Neutrophil (primary cell): ENCODE measurements around the gene RIBC2.

Experiments used
- H3K27ac ChIP-seq: fragments of 200-600 bp; sonication (generic); 2 replicates; pipeline ENCODE4 v1.5.1; 2016; ENCODE audit warnings: mild to moderate bottlenecking, moderate library complexity
- H3K27me3 ChIP-seq: fragments of 200-600 bp; sonication (generic); 2 replicates; pipeline ENCODE4 v1.6.0; 2016; ENCODE audit warnings: mild to moderate bottlenecking
- H3K36me3 ChIP-seq: fragments of 200-600 bp; sonication (generic); 2 replicates; pipeline ENCODE4 v1.5.1; 2017
- H3K4me1 ChIP-seq, 2 experiments: fragments of 200-600 bp in 1 of 2; sonication (generic) in 1 of 2; 1 replicate in 1 of 2; 2 replicates in 1 of 2; pipeline versions ENCODE4 v1.5.1 to v1.6.1; 2013 to 2016; ENCODE audit warnings: low read depth in 1 of 2, low read length in 1 of 2, mild to moderate bottlenecking in 1 of 2, moderate library complexity in 1 of 2; ENCODE audit not compliant: control insufficient read depth in 1 of 2, insufficient read depth in 1 of 2
- H3K4me3 ChIP-seq, 2 experiments: fragments of 200-600 bp in 1 of 2; sonication (generic) in 1 of 2; 1 replicate in 1 of 2; 2 replicates in 1 of 2; pipeline ENCODE4 v1.5.1; 2013 to 2016; ENCODE audit warnings: low read depth in 1 of 2, low read length in 1 of 2, mild to moderate bottlenecking in 1 of 2, moderate library complexity in 1 of 2
- H3K9me3 ChIP-seq: fragments of 200-600 bp; sonication (generic); 2 replicates; pipeline ENCODE4 v1.5.1; 2016
- TF ChIP-seq, protein P1 (sequence below): fragments of 200-600 bp; sonication (generic); IDR thresholded peaks from 2 replicates; pipeline ENCODE4 v1.5.1; 2016; ENCODE audit warnings: antibody characterized with exemption

Gene RIBC2

DNA sequence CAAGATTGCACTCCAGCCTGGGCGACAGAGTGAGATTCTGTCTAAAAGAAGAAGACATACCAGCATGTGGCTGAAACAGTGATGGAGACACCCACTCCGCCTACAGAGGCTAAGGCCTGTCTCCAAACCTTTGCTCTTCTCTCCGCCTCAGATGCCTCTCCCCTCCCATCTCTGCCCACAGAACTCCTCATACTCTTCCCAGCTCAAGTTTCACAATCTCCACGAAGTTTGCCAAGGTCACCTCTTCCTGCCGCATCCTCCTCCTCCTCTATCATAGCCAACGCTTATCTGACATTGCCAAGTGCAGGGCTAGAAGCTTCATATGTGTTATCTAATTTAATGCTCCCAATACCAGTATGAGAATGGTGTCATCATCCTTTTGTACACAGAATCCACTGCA, 63.3 kb downstream of the RIBC2 start:
- Histone ChIP-seq H3K27ac (no peak overlapping the region), H3K27me3 (peaks cover 16% of the 10 kb centered on the region), H3K36me3 (no peaks in the 10 kb centered on the region), H3K4me1 (no peaks in the 10 kb centered on the region), H3K9me3 (no peaks in the 10 kb centered on the region), H3K4me3 (no peak overlapping the region)
- TF ChIP-seq, protein P1, sequence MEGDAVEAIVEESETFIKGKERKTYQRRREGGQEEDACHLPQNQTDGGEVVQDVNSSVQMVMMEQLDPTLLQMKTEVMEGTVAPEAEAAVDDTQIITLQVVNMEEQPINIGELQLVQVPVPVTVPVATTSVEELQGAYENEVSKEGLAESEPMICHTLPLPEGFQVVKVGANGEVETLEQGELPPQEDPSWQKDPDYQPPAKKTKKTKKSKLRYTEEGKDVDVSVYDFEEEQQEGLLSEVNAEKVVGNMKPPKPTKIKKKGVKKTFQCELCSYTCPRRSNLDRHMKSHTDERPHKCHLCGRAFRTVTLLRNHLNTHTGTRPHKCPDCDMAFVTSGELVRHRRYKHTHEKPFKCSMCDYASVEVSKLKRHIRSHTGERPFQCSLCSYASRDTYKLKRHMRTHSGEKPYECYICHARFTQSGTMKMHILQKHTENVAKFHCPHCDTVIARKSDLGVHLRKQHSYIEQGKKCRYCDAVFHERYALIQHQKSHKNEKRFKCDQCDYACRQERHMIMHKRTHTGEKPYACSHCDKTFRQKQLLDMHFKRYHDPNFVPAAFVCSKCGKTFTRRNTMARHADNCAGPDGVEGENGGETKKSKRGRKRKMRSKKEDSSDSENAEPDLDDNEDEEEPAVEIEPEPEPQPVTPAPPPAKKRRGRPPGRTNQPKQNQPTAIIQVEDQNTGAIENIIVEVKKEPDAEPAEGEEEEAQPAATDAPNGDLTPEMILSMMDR = no peak

DNA sequence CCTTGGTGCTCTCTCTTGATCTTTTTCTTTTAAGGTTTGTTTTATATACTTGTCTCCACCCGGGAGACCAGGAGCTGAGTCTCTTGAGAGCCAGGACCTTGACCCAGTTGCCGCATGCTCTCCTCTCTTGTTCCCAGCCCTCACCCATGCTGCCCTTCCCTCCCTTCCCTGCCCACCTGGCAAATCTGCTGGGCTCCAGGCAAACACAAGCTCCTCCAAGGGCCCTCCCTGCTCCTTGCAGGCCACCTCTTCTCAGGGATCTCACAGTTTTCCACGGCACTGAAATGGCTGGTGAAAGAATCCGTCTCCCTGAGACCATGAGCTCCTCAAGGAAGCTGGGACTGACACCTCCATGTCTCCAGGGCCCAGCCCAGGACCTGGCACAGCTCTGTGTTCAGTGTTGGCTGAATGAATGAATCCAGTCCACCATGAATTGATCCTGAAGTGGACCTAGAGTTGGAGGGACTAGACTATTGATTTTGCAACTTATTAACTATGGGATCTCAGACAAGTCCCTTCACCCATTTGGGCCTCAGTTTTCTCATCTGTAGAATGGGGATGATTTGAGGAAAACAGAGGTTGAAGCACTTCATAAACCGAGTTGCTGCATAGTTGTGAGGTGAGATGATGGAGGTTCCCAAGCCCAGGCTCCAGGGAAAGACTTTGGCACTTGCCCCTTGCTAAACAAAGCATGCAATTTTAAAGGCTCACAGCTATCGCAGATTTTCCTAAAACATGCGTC, 64.0 kb downstream of the RIBC2 start:
- Histone ChIP-seq H3K4me1 (no peaks in the 10 kb centered on the region), H3K27ac (no peak overlapping the region), H3K27me3 (peaks cover 16% of the 10 kb centered on the region), H3K4me3 (no peak overlapping the region), H3K9me3 (no peaks in the 10 kb centered on the region), H3K36me3 (no peaks in the 10 kb centered on the region)
- TF ChIP-seq, protein P1 = no peak

DNA sequence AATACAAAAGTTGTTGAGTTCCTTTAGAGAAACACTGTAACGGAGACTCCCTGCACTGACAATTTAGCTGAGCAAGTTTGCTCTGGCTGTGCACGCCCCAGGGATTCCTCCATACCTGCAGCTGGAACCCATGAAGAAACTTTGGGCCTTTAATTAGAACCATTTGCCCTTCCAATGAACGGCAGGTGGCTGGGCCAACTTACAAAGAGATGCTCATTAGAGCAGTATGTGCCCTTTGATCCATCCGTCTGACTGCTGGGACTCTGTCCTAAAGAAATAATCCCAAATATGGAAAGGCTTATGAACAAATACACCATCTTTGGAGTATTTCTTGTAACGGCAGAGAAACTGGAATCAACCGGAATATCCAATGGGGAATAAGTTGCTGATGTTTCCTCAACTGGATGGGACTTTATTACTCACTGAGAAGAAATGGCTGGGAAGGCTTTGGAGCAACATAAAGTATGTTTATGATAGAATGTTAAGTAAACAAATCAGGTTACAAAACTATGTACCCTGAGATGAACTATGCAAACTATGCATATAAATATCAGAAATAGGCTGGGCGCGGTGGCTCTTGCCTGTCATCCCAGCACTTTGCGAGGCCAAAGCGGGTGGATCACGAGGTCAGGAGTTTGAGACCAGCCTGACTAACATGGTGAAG, 64.7 kb downstream of the RIBC2 start:
- Histone ChIP-seq H3K27me3 (peaks cover 16% of the 10 kb centered on the region), H3K4me3 (no peak overlapping the region), H3K4me1 (no peaks in the 10 kb centered on the region), H3K9me3 (no peaks in the 10 kb centered on the region), H3K36me3 (no peaks in the 10 kb centered on the region), H3K27ac (no peak overlapping the region)
- TF ChIP-seq, protein P1 = no peak

DNA sequence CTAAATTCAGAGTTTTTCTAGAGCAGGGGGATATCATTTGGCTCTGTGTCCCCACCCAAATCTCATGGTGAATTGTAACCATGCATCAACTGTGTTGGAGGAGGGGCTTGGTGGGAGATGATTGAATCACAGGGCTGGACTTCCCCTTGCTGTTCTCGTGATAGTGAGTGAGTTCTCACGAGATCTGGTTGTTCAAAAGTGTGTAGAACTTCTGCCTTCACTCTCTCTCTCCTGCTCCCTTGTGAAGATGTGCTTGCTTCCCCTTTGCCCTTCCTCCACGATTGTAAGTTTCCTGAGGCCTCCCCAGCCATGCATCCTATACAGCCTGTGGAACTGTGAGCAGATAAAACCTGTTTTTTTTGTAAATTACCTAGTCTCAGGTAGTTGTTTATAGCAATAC, 67.2 kb downstream of the RIBC2 start:
- no peaks in the 10 kb centered on the region for H3K36me3 ChIP-seq
- no peaks in the 10 kb centered on the region for H3K9me3 ChIP-seq
- no peaks in the 10 kb centered on the region for H3K4me1 ChIP-seq
- H3K27ac ChIP-seq = no peak overlapping the region
- TF ChIP-seq, protein P1 = no peak
- peaks cover 8% of the 10 kb centered on the region for H3K27me3 ChIP-seq
- H3K4me3 ChIP-seq = no peak overlapping the region

DNA sequence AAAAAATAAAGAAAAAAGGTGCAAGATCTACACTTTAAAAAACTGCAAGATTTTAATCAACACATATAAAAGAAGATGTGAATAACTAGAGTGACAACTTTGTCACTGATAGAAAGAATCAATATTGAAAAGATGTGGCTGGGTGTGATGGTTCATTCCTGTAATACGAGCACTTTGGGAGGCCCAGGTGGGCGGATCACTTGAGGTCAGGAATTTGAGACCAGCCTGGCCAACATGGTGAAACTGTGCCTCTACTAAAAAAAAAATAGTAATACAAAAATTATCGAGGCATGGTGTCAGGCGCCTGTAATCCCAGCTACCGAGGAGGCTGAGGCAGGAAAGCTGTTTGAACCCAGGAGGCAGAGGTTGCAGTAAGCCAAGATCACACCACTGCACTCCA, 68.2 kb downstream of the RIBC2 start:
- Histone ChIP-seq H3K27me3 (no peaks in the 10 kb centered on the region), H3K27ac (no peak overlapping the region), H3K36me3 (no peaks in the 10 kb centered on the region), H3K4me3 (no peak overlapping the region), H3K9me3 (no peaks in the 10 kb centered on the region), H3K4me1 (no peaks in the 10 kb centered on the region)
- TF ChIP-seq, protein P1 = no peak
